NCI-H128 (cell line): Measurements from ENCODE around the gene HEPACAM.

ENCODE experiments used
- DNase-seq: peaks from one replicate; lab custom pipeline; 2025; ENCODE audit not compliant: unreplicated experiment; lab: John Stamatoyannopoulos, UW

Gene HEPACAM

GRCh38 chr11:124886978-124887666, 48.7 kb downstream of the HEPACAM start:
- no peak for DNase-seq

GRCh38 chr11:124886476-124886875, 49.4 kb downstream of the HEPACAM start:
- DNase-seq, result no peak

GRCh38 chr11:124884869-124885479, 50.9 kb downstream of the HEPACAM start:
- no peak for DNase-seq

GRCh38 chr11:124884340-124884739, 51.5 kb downstream of the HEPACAM start:
- no peak for DNase-seq

GRCh38 chr11:124882339-124883071, 53.3 kb downstream of the HEPACAM start:
- DNase-seq, result no peak

GRCh38 chr11:124880958-124881357, 54.9 kb downstream of the HEPACAM start:
- no peak for DNase-seq

- DNase-seq, result no peak
Observed at GRCh38 chr11:124880290-124880611, 55.6 kb downstream of the HEPACAM start.

- no peak for DNase-seq
Observed at GRCh38 chr11:124879493-124880289, 56.2 kb downstream of the HEPACAM start.

GRCh38 chr11:124878759-124879492, 56.9 kb downstream of the HEPACAM start:
- no peak for DNase-seq

GRCh38 chr11:124877910-124878758, 57.7 kb downstream of the HEPACAM start:
- no peak for DNase-seq

- DNase-seq, result no peak
Observed at GRCh38 chr11:124877631-124877909, 58.3 kb downstream of the HEPACAM start.

- no peak for DNase-seq
Observed at GRCh38 chr11:124876818-124877630, 58.8 kb downstream of the HEPACAM start.

- DNase-seq, result no peak
Observed at GRCh38 chr11:124875943-124876817, 59.7 kb downstream of the HEPACAM start.

- no peak for DNase-seq
Observed at GRCh38 chr11:124875401-124875800, 60.4 kb downstream of the HEPACAM start.

GRCh38 chr11:124874571-124875255, 61.1 kb downstream of the HEPACAM start:
- no peak for DNase-seq

- no peak for DNase-seq
Observed at GRCh38 chr11:124873951-124874350, 61.9 kb downstream of the HEPACAM start.

GRCh38 chr11:124872741-124873140, 63.1 kb downstream of the HEPACAM start:
- DNase-seq, result no peak

GRCh38 chr11:124872280-124872679, 63.6 kb downstream of the HEPACAM start:
- no peak for DNase-seq
